BLaER1 treated with 17β-estradiol and CSF1 and Interleukin-3, amounts not matched to agents 10 nM and 100 nM (cell line): ENCODE results near the gene SIRT5.

Experiments
- H3K27ac ChIP-seq, 11 experiments: shearing (Covaris generic); formaldehyde crosslinking; 2 replicates each; pipeline ENCODE4 v1.8.1; 2022
- H3K27me3 ChIP-seq, 11 experiments: shearing (Covaris generic); formaldehyde crosslinking; 2 replicates each; pipeline ENCODE4 v1.8.1; 2022
- H3K36me3 ChIP-seq, 11 experiments: shearing (Covaris generic); formaldehyde crosslinking; 2 replicates each; pipeline ENCODE4 v1.8.1; 2022
- H3K4me1 ChIP-seq, 10 experiments: shearing (Covaris generic); formaldehyde crosslinking; 2 replicates each; pipeline ENCODE4 v1.8.1; 2022
- H3K4me2 ChIP-seq, 11 experiments: shearing (Covaris generic); formaldehyde crosslinking; 2 replicates each; pipeline ENCODE4 v1.8.1; 2022
- H3K4me3 ChIP-seq, 10 experiments: shearing (Covaris generic); formaldehyde crosslinking; 2 replicates each; pipeline ENCODE4 v1.8.1; 2022
- H3K9ac ChIP-seq, 11 experiments: shearing (Covaris generic); formaldehyde crosslinking; 2 replicates each; pipeline ENCODE4 v1.8.1; 2022
- H3K9me3 ChIP-seq, 11 experiments: shearing (Covaris generic); formaldehyde crosslinking; replicated peaks in 1 of 11; 2 replicates each; pipeline ENCODE4 v1.8.1; 2022
- H4K20me1 ChIP-seq, 11 experiments: shearing (Covaris generic); formaldehyde crosslinking; 2 replicates each; pipeline ENCODE4 v1.8.1; 2022
- Cebpa-rat ChIP-seq, 11 experiments: shearing (Covaris generic); IDR thresholded peaks; 2 replicates each; pipeline ENCODE4 v1.8.1; 2022

SIRT5 gene

GRCh38 chr6:13629459-13630116 is 55.2 kb downstream of the SIRT5 start:
- Histone ChIP-seq H3K27ac (no peak overlapping the region), H3K4me1 (peaks cover 0 to 24% (median 0%) of the 10 kb centered on the region in 10 experiments; a peak in 5 of 20 replicates), H3K36me3 (peaks cover 93 to 100% (median 99%) of the 10 kb centered on the region in 11 experiments), H4K20me1 (peaks cover 2 to 71% (median 11%) of the 10 kb centered on the region in 11 experiments; a peak in 14 of 22 replicates), H3K4me3 (no peak overlapping the region), H3K9me3 (no peaks in the 10 kb centered on the region), H3K4me2 (no peak overlapping the region), H3K27me3 (no peaks in the 10 kb centered on the region), H3K9ac (no peak overlapping the region)
- no peak for TF ChIP-seq Cebpa-rat (IDR thresholded peaks at IDR 0.05)

GRCh38 chr6:13630499-13630898 is 56.1 kb downstream of the SIRT5 start:
- H3K27ac ChIP-seq: no peak overlapping the region
- no peak for TF ChIP-seq Cebpa-rat (IDR thresholded peaks at IDR 0.05)

GRCh38 chr6:13633343-13633742 is 58.9 kb downstream of the SIRT5 start:
- no peak overlapping the region for H3K27ac ChIP-seq
- no peaks in the 10 kb centered on the region for H3K9me3 ChIP-seq
- peaks cover 76 to 100% (median 98%) of the 10 kb centered on the region in 11 experiments for H3K36me3 ChIP-seq
- H4K20me1 ChIP-seq: peaks cover 0 to 67% (median 0%) of the 10 kb centered on the region in 11 experiments; a peak in 8 of 22 replicates
- no peaks in the 10 kb centered on the region for H3K27me3 ChIP-seq
- H3K4me2 ChIP-seq: no peak overlapping the region
- H3K9ac ChIP-seq: no peak overlapping the region
- no peak overlapping the region for H3K4me3 ChIP-seq
- peaks cover 0 to 41% (median 31%) of the 10 kb centered on the region in 10 experiments; a peak in 16 of 20 replicates for H3K4me1 ChIP-seq
- TF ChIP-seq Cebpa-rat (IDR thresholded peaks at IDR 0.05): no peak

More at GRCh38 chr6:13630499-13630898, 56.1 kb downstream of the SIRT5 start:
- peaks cover 0 to 67% (median 6%) of the 10 kb centered on the region in 11 experiments; a peak in 8 of 22 replicates for H4K20me1 ChIP-seq
- H3K4me2 ChIP-seq: no peak overlapping the region
- peaks cover 87 to 100% (median 99%) of the 10 kb centered on the region in 11 experiments for H3K36me3 ChIP-seq
- H3K27me3 ChIP-seq: no peaks in the 10 kb centered on the region
- H3K9ac ChIP-seq: no peak overlapping the region
- H3K4me3 ChIP-seq: no peak overlapping the region
- peaks cover 0 to 25% (median 3%) of the 10 kb centered on the region in 10 experiments; a peak in 11 of 20 replicates for H3K4me1 ChIP-seq
- H3K9me3 ChIP-seq: no peaks in the 10 kb centered on the region

- peak overlapping the region in 3 of 10 experiments; percentile 13 to 40 (median 23); a peak in 3 of 20 replicates for H3K4me3 ChIP-seq
- no peak for TF ChIP-seq Cebpa-rat (IDR thresholded peaks at IDR 0.05)
- H3K4me2 ChIP-seq: peak overlapping the region; percentile 1 to 82 (median 68); a peak in 19 of 22 replicates
These were observed 61.7 kb downstream of the SIRT5 start for GRCh38 chr6:13635948-13636658.

GRCh38 chr6:13638014-13638413 is 63.6 kb downstream of the SIRT5 start:
- Histone ChIP-seq H3K27me3 (no peaks in the 10 kb centered on the region), H3K4me1 (peaks cover 0 to 45% (median 32%) of the 10 kb centered on the region in 10 experiments; a peak in 16 of 20 replicates), H3K36me3 (peaks cover 69 to 100% (median 91%) of the 10 kb centered on the region in 11 experiments), H3K9me3 (no peaks in the 10 kb centered on the region), H3K27ac (peak overlapping the region in 3 of 11 experiments; percentile 45 to 75 (median 49); a peak in 3 of 22 replicates), H3K4me3 (no peak overlapping the region), H4K20me1 (peaks cover 0 to 54% (median 0%) of the 10 kb centered on the region in 11 experiments; a peak in 3 of 22 replicates), H3K9ac (no peak overlapping the region), H3K4me2 (peak overlapping the region in 6 of 11 experiments; percentile 64 to 82 (median 74); a peak in 6 of 22 replicates)
- no peak for TF ChIP-seq Cebpa-rat (IDR thresholded peaks at IDR 0.05)

More at GRCh38 chr6:13635948-13636658, 61.7 kb downstream of the SIRT5 start:
- H3K9ac ChIP-seq: peak overlapping the region in 8 of 11 experiments; percentile 15 to 56 (median 34); a peak in 8 of 22 replicates
- H3K27ac ChIP-seq: peak overlapping the region in 10 of 11 experiments; percentile 37 to 75 (median 58); a peak in 16 of 22 replicates
- H3K9me3 ChIP-seq: no peaks in the 10 kb centered on the region
- peaks cover 71 to 100% (median 98%) of the 10 kb centered on the region in 11 experiments for H3K36me3 ChIP-seq
- H3K4me1 ChIP-seq: peaks cover 0 to 45% (median 32%) of the 10 kb centered on the region in 10 experiments; a peak in 16 of 20 replicates
- no peaks in the 10 kb centered on the region for H3K27me3 ChIP-seq
- peaks cover 0 to 48% (median 0%) of the 10 kb centered on the region in 11 experiments; a peak in 4 of 22 replicates for H4K20me1 ChIP-seq

GRCh38 chr6:13638626-13639025 is 64.2 kb downstream of the SIRT5 start:
- peaks cover 0 to 45% (median 32%) of the 10 kb centered on the region in 10 experiments; a peak in 16 of 20 replicates for H3K4me1 ChIP-seq
- no peak for TF ChIP-seq Cebpa-rat (IDR thresholded peaks at IDR 0.05)
- no peak overlapping the region for H3K4me3 ChIP-seq
- peaks cover 69 to 100% (median 91%) of the 10 kb centered on the region in 11 experiments for H3K36me3 ChIP-seq
- peak overlapping the region in 1 of 11 experiments; percentile 75; a peak in 1 of 22 replicates for H3K4me2 ChIP-seq
- no peaks in the 10 kb centered on the region for H3K27me3 ChIP-seq
- peak overlapping the region in 3 of 11 experiments; percentile 27 to 75 (median 45); a peak in 3 of 22 replicates for H3K27ac ChIP-seq
- H3K9ac ChIP-seq: no peak overlapping the region
- H3K9me3 ChIP-seq: no peaks in the 10 kb centered on the region
- H4K20me1 ChIP-seq: peaks cover 0 to 59% (median 0%) of the 10 kb centered on the region in 11 experiments; a peak in 3 of 22 replicates

- H3K9ac ChIP-seq: no peak overlapping the region
- H3K27ac ChIP-seq: no peak overlapping the region
- peaks cover 68 to 100% (median 91%) of the 10 kb centered on the region in 11 experiments for H3K36me3 ChIP-seq
- peaks cover 0 to 56% (median 0%) of the 10 kb centered on the region in 11 experiments; a peak in 3 of 22 replicates for H4K20me1 ChIP-seq
- H3K4me1 ChIP-seq: peaks cover 0 to 29% (median 21%) of the 10 kb centered on the region in 10 experiments; a peak in 16 of 20 replicates
- no peaks in the 10 kb centered on the region for H3K9me3 ChIP-seq
- no peak overlapping the region for H3K4me3 ChIP-seq
- no peak for TF ChIP-seq Cebpa-rat (IDR thresholded peaks at IDR 0.05)
- no peaks in the 10 kb centered on the region for H3K27me3 ChIP-seq
- H3K4me2 ChIP-seq: no peak overlapping the region
These were observed 66.9 kb downstream of the SIRT5 start for GRCh38 chr6:13641315-13641714.

GRCh38 chr6:13643125-13643524 is 68.7 kb downstream of the SIRT5 start:
- H3K36me3 ChIP-seq: peaks cover 58 to 87% (median 75%) of the 10 kb centered on the region in 11 experiments
- H3K27me3 ChIP-seq: no peaks in the 10 kb centered on the region
- no peak overlapping the region for H3K9ac ChIP-seq
- peaks cover 0 to 19% (median 7%) of the 10 kb centered on the region in 10 experiments; a peak in 15 of 20 replicates for H3K4me1 ChIP-seq
- no peak overlapping the region for H3K4me3 ChIP-seq
- no peak overlapping the region for H3K4me2 ChIP-seq
- no peak for TF ChIP-seq Cebpa-rat (IDR thresholded peaks at IDR 0.05)
- H3K9me3 ChIP-seq: no peaks in the 10 kb centered on the region
- peaks cover 0 to 57% (median 3%) of the 10 kb centered on the region in 11 experiments; a peak in 7 of 22 replicates for H4K20me1 ChIP-seq
- no peak overlapping the region for H3K27ac ChIP-seq
